Activated naive CD8-positive, alpha-beta T cell treated with anti-CD3 and anti-CD28 coated beads, Interleukin-2, amount 50 U/mL, for 16 hours (primary cell): ENCODE results near the gene TXN.

Experiments used
- DNase-seq: peaks from one replicate; pipeline ENCODE4 v3.0.0-alpha.2; 2020; ENCODE audit warnings: low read depth, low spot score

Gene TXN

GRCh38 chr9:110256380-110257096 is at the start of gene TXN:
TSS of gene TXN (minus strand) at chr9:110256507. CDS start at chr9:110256435, 72 bp downstream.
- DNase-seq, result peak; percentile 73

- no peak for DNase-seq
Measured at GRCh38 chr9:110303133-110303532, 46.8 kb upstream of the TXN start.

- DNase-seq, result no peak
Measured at GRCh38 chr9:110298043-110298605, 41.8 kb upstream of the TXN start.

- DNase-seq, result no peak
Measured at GRCh38 chr9:110293248-110293647, 36.9 kb upstream of the TXN start.

GRCh38 chr9:110291921-110292557 is 35.7 kb upstream of the TXN start:
- DNase-seq, result no peak

GRCh38 chr9:110290001-110290400 is 33.7 kb upstream of the TXN start:
- no peak for DNase-seq

- no peak for DNase-seq
Measured at GRCh38 chr9:110288503-110288902, 32.2 kb upstream of the TXN start.

GRCh38 chr9:110287289-110287680 is 31.0 kb upstream of the TXN start:
- no peak for DNase-seq

GRCh38 chr9:110284211-110284844 is 28.0 kb upstream of the TXN start:
- DNase-seq, result no peak

- DNase-seq, result no peak
Measured at GRCh38 chr9:110283751-110284150, 27.4 kb upstream of the TXN start.

GRCh38 chr9:110282739-110283081 is 26.4 kb upstream of the TXN start:
- no peak for DNase-seq

- no peak for DNase-seq
Measured at GRCh38 chr9:110282018-110282738, 25.9 kb upstream of the TXN start.

- DNase-seq, result no peak
Measured at GRCh38 chr9:110278080-110278707, 21.9 kb upstream of the TXN start.

- no peak for DNase-seq
Measured at GRCh38 chr9:110276781-110277180, 20.5 kb upstream of the TXN start.

GRCh38 chr9:110270211-110270995 is 14.1 kb upstream of the TXN start:
- no peak for DNase-seq

GRCh38 chr9:110266795-110267194 is 10.5 kb upstream of the TXN start:
- no peak for DNase-seq

GRCh38 chr9:110261632-110262031 is 5.3 kb upstream of the TXN start:
- no peak for DNase-seq

- DNase-seq, result no peak
Measured at GRCh38 chr9:110260911-110261310, 4.6 kb upstream of the TXN start.

- DNase-seq, result no peak
Measured at GRCh38 chr9:110259566-110259965, 3.3 kb upstream of the TXN start.

- DNase-seq, result no peak
Measured at GRCh38 chr9:110258690-110259091, 2.4 kb upstream of the TXN start.

- DNase-seq, result no peak
Measured at GRCh38 chr9:110257956-110258355, 1.6 kb upstream of the TXN start.
